ENCODE data around the gene TEKT2.

Gene TEKT2

DNA sequence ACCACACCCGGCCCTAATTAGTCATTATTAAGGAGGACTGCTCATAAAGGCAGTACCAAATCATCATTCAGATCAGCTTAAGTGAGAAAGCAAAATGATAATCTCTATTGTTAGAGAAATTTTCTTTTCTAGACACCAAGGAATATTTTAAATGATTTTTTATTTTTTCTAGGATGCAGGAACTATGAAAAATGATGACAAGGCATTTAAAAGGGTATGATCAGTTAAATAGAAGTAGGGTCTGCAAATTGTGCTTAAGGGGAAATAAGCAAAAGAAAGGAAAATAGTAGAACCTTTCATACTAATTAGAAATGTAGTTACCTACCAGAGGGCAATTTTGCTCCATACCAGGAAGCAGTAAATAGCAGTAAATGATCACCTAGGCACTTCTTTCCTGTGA is 21.6 kb upstream of the TEKT2 start:
- no peak for TF ChIP-seq ZFX (IDR thresholded peaks at IDR 0.05)
- TF ChIP-seq, protein P1, sequence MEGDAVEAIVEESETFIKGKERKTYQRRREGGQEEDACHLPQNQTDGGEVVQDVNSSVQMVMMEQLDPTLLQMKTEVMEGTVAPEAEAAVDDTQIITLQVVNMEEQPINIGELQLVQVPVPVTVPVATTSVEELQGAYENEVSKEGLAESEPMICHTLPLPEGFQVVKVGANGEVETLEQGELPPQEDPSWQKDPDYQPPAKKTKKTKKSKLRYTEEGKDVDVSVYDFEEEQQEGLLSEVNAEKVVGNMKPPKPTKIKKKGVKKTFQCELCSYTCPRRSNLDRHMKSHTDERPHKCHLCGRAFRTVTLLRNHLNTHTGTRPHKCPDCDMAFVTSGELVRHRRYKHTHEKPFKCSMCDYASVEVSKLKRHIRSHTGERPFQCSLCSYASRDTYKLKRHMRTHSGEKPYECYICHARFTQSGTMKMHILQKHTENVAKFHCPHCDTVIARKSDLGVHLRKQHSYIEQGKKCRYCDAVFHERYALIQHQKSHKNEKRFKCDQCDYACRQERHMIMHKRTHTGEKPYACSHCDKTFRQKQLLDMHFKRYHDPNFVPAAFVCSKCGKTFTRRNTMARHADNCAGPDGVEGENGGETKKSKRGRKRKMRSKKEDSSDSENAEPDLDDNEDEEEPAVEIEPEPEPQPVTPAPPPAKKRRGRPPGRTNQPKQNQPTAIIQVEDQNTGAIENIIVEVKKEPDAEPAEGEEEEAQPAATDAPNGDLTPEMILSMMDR (conservative IDR thresholded peaks at IDR 0.05) = no peak
- H3K27ac ChIP-seq = no peak overlapping the region

DNA sequence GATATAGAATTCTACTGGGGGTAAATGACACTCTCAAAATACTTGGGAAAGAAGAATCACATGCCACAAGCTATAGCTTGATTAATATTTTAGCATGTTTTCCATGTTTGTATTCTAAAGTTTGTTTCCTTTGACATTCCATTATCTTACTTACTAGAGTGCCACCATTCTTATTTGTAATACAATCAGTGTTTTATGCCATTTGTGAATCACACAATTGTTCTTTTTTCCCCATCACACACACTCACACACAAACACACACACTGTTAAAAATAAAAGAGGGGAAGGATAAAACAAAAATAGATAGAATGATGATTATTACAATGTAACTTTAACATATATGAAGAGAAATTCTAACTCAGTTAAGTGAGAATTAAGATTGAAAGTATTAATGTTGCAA is 16.0 kb upstream of the TEKT2 start:
- H3K27ac ChIP-seq = no peak overlapping the region
- TF ChIP-seq ZFX (IDR thresholded peaks at IDR 0.05) = no peak
- TF ChIP-seq, protein P1 (conservative IDR thresholded peaks at IDR 0.05) = no peak

DNA sequence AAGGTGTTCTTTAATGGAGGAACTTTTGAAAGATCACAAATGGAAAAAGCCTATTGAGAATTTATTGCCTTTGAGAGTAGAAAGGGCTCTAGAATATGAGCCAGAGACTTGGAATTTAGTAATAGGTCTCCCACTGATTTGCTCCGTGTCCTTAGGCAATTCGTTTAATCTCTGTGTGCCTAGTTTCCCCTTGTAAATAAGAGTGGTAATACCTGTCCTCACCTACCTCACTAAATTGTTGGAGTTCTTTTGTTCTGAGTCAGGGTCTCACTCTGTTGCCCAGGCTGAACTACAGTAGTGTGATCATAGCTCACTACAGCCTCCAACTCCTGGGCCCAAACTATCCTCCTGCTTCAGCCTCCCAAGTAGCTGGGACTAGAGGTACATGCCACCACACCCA is 15.0 kb upstream of the TEKT2 start:
- H3K27ac ChIP-seq = no peak overlapping the region
- TF ChIP-seq, protein P1 (conservative IDR thresholded peaks at IDR 0.05) = no peak
- TF ChIP-seq ZFX (IDR thresholded peaks at IDR 0.05) = no peak

DNA sequence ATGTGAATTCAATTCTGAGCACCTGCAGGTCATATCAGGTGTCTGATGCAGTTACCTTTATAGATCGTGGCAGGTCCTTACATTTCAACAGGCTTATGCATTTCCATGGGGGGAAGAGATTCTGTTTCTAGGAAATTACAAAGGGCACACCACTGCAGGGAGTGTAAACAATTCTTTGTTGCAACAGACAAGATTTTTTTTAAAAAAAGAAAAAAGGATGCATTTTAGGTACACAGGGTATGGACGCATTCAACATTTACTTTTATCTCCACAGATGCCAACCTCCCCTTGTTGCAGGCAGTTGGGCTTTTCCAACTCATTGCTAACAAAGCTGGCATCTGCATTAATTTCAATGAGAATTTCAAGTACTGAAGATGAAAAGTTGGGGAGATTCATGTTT is 13.5 kb upstream of the TEKT2 start:
- TF ChIP-seq ZFX (IDR thresholded peaks at IDR 0.05) = no peak
- TF ChIP-seq, protein P1 (conservative IDR thresholded peaks at IDR 0.05) = no peak
- H3K27ac ChIP-seq = no peak overlapping the region

DNA sequence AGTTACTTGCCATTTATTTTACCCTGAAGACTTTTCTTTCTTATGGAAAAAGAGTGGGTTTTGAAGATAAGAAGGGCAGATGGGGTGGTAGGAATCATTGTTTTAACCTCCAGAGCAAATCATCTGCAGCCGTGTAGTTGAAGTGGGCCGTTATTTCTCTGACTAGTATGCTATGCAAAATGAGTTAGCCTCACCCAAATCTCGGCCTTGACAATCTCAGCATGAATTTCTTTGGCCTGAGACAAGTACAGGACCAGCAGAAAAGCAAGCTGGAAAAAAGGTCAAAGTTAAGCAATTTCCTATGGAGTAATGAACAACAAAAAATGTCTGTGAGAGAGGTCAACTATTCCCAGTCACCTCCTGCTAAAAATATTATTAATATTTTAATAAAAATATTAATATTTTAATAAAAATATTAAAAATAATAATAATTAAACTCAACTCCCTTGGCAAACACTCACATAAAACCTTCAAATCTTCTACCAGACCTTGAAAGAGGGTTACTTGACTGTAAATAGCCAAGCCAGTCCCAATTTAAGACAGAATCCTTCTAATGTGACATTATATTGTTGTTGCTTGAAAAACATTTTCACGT is 6.8 kb upstream of the TEKT2 start:
- TF ChIP-seq, protein P1 (conservative IDR thresholded peaks at IDR 0.05) = no peak
- TF ChIP-seq ZFX (IDR thresholded peaks at IDR 0.05) = no peak
- H3K27ac ChIP-seq = no peak overlapping the region

DNA sequence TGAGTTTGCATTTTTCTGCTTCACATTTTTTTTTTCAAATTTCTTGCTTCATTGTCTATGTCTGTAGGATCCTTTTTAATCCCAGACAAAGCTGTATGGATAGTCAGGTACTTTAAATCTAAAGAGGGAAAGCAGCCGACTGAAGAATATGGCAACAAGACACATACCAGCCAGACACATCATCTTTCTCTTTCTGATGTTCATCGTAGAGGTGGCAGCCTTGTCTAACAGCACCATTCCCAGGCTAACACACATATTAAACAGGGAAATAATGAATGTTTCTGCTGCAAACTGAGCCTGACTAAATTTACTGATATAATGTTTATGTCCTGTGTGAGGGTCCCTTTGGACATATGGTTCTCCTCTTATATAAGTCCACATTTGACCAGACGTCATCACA is 3.7 kb upstream of the TEKT2 start:
- TF ChIP-seq, protein P1 (conservative IDR thresholded peaks at IDR 0.05) = no peak
- no peak for TF ChIP-seq ZFX (IDR thresholded peaks at IDR 0.05)
- no peak overlapping the region for H3K27ac ChIP-seq

DNA sequence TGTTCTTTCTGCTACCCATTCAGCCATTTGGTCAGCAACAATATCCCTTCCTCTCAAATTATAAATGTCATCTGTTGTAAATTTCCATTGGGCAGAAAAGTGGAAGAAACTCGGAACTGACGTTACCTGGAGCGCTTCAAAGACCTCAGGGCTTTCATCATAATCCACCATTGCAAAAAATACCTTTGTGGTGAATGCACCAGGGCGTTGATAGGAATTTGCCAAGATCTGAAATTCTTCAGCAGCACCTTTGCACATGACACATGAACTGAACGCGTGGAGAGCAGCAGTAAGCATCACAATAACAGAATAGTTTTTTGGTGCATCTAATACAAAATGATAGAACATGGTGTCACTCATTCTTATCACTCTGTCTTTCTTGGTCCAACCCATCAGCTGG is 3.1 kb upstream of the TEKT2 start:
- no peak for TF ChIP-seq ZFX (IDR thresholded peaks at IDR 0.05)
- TF ChIP-seq, protein P1 (conservative IDR thresholded peaks at IDR 0.05) = no peak
- no peak overlapping the region for H3K27ac ChIP-seq

All from C4-2B (cell line).